Measurements from ENCODE around the gene IFNLR1.

DNA sequence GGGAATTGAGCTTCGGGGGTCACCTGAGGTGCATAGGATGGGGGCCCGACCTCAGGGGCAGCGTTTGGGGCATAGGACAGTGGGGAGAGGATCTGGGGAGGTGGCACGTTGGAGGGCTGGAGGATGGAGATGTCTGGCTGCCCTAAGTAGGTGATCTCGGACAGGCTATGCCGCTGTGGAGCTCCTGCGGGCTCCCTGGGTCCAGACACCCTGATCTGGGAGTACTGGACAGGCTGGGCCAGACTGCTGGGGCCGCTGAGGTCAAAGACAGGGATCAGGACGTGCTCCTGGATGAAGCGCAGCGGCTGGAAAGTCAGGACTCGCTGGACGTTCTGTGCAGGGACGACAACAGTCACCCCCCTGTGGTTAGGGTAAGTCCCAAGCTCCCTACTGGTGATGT lies 65.7 kb downstream of the IFNLR1 start:
- TF ChIP-seq, protein P1, sequence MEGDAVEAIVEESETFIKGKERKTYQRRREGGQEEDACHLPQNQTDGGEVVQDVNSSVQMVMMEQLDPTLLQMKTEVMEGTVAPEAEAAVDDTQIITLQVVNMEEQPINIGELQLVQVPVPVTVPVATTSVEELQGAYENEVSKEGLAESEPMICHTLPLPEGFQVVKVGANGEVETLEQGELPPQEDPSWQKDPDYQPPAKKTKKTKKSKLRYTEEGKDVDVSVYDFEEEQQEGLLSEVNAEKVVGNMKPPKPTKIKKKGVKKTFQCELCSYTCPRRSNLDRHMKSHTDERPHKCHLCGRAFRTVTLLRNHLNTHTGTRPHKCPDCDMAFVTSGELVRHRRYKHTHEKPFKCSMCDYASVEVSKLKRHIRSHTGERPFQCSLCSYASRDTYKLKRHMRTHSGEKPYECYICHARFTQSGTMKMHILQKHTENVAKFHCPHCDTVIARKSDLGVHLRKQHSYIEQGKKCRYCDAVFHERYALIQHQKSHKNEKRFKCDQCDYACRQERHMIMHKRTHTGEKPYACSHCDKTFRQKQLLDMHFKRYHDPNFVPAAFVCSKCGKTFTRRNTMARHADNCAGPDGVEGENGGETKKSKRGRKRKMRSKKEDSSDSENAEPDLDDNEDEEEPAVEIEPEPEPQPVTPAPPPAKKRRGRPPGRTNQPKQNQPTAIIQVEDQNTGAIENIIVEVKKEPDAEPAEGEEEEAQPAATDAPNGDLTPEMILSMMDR (IDR thresholded peaks at IDR 0.05; ENCODE audit: control extremely low read depth in 1 of 3, insufficient read depth in 1 of 3, low read depth in 1 of 3, low read length in 3 of 3), result no peak
- no peak for TF ChIP-seq CHD2 (IDR thresholded peaks at IDR 0.05; ENCODE audit: low read length)
- TF ChIP-seq, protein P2, sequence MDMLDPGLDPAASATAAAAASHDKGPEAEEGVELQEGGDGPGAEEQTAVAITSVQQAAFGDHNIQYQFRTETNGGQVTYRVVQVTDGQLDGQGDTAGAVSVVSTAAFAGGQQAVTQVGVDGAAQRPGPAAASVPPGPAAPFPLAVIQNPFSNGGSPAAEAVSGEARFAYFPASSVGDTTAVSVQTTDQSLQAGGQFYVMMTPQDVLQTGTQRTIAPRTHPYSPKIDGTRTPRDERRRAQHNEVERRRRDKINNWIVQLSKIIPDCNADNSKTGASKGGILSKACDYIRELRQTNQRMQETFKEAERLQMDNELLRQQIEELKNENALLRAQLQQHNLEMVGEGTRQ (IDR thresholded peaks at IDR 0.05; ENCODE audit: low read length), result no peak
- TF ChIP-seq JUN (IDR thresholded peaks at IDR 0.05; ENCODE audit: low read depth, low read length), result no peak
- no peak for TF ChIP-seq POLR2AphosphoS5 (IDR thresholded peaks at IDR 0.05; ENCODE audit: low read depth, low read length)
- no peak for TF ChIP-seq CEBPB (IDR thresholded peaks at IDR 0.05; ENCODE audit: low read depth, low read length)
- TF ChIP-seq EZH2 (IDR thresholded peaks at IDR 0.05; ENCODE audit: low read depth, low read length, severe bottlenecking), result no peak
- TF ChIP-seq POLR2A (IDR thresholded peaks at IDR 0.05; ENCODE audit: control extremely low read depth in 1 of 2, low read depth in 2 of 2, low read length in 2 of 2), result no peak
- TF ChIP-seq CBX5 (IDR thresholded peaks at IDR 0.05; ENCODE audit: low read depth, low read length), result no peak

All from H1 (cell line).